Heart left ventricle (tissue), 13 donors: ENCODE results near the gene SPACDR.

Experiments
- CTCF ChIP-seq, 12 donors: fragments of 200-600 bp; sonication (generic) in 4 of 12; IDR thresholded peaks; one replicate each; pipeline versions ENCODE4 v1.5.0 to v1.8.0; 2018 to 2022; ENCODE audit warnings: antibody characterized with exemption in 12 of 12, mild to moderate bottlenecking in 5 of 12
- POLR2A ChIP-seq, 2 donors: fragments of 450-650 bp; IDR thresholded peaks; one replicate each; pipeline ENCODE4 v1.6.1; 2017; ENCODE audit warnings: antibody characterized with exemption in 2 of 2, mild to moderate bottlenecking in 2 of 2, moderate library complexity in 2 of 2
- donor health status: ischemic (EF 13 %, LVEDD 7.1; RV severe dilation, severe dysfunction).
- donor health status: DM: no; HTN: yes; CAD: no.
- donor health status: DM: no; HTN: no; CAD: no.
- donor health status: ischemic (EF 25% LVEDD 6.9; RV normal size, moderate dysfunction).
- donor health status: ischemic (EF 25% LVEDD 5.7; RV mildly dilated, moderate dysfunction).
- donor health status: ischemic (EF 35%, LVEDD 5.7; RV mildly dilated, moderate dysfunction).
- donor health status: nonischemic (EF 11% LVEDD 7.7; RV severe dilation, severe dysfunction).
- donor health status: DM: yes; HTN: yes; CAD: no.
- donor health status: PGD.
- donor health status: ischemic (EF 29% LVEDD 5.4; RV normal size, mild dysfunction).
- donor health status: nonischemic (EF 23%, LVEDD 6.1; RV moderate dilation, normal function).

- TF ChIP-seq CTCF (IDR thresholded peaks at IDR 0.05) (no peak), POLR2A (IDR thresholded peaks at IDR 0.05) (no peak)
Observed at GRCh38 chr7:100455206-100455605, 8.9 kb downstream of the SPACDR start.
